Measurements from ENCODE around the gene GJA3.

GJA3 gene

DNA sequence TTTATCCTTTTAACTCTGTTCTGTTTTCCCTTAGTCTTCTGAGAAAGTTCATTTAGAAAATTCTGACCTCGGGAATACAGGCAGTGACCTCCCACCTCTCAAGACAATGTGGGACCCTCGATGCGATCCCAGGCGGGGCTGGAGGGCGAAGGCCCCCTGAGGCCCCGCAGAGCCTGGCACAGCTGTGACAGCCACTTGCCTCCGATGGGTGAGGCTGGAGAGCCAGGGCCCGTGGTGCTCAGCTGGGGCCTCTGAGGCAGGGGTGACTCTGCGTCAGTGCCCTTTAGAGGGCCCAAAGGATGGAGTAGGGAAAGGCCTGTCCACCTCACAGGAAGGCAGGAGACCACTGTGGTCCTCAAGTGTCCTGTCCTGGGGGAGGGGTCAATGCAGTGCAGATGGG, 10.3 kb downstream of the GJA3 start:
- no peak for ATAC-seq

DNA sequence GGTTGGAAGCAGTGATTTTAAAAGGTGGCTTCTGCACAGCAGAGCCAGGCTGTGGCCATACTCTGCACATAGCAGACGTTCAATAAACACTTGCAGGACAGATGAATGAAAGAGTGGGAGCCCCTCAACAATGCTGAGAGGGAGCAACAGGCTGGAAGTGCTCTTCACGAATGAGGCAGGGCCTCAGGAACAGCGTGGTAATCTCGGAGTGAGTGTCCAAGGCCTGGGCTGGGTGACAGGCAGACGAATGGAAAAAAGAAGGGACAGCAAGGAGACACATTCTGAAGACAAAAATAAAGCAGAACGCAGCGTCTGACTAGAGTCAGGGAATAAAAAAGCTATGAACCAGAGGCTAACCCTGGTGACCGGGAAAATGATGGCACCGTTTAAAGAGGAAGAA, 11.1 kb downstream of the GJA3 start:
- no peak for ATAC-seq

DNA sequence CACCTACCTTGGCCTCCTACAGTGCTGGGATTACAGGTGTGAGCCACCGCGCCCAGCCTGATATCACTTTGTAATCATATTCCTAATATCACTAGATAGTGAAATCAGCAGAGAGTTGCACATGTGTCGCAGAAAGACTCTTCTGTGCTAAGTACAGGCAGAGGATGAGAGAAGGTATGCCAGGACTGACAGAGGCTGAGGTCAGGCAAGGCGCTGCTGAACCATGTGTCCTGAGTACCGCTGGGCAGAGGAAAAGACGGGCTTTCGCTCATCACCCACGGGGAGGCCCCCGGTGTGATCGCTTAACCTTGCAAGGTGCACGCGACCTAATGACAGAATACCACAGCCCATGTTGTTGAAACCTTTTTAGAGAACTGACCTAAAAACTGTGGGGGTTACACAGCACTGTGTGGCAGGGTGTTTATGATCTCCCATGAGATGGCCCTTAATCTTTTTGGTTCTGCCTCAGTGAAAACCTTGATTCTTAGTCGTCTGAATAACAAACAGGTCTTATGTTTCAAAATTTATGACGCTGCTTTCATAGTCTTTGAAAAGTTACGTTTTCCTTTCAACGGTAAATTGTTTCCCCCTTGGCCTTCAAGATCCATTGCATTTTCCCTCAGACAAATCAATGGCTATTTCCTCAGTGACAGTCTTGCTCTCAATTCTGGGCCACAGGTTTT, 12.2 kb downstream of the GJA3 start:
- ATAC-seq: no peak

- ATAC-seq: no peak
Observed at GRCh38 chr13:20146381-20146780, 14.5 kb downstream of the GJA3 start.

DNA sequence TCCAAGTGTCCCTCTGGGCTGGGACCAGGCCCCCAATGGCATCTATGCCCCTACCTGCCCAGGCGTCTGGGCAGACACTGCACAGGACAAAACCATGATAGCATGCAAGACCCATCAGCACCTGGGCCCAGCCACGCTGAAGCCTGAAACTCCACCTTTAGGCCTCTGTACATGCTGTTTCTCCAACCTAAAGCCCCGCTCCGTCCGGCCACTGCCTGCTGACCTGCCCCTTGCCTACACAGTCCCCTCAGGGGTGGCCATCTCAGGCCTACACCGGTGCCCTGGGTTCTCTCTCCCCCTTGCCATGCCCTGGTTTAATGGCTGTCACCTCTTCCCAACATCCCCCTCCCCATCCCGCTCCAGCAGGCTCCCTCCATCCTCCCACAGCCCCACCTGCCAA, 15.3 kb downstream of the GJA3 start:
- no peak for ATAC-seq

- ATAC-seq: no peak
Observed at GRCh38 chr13:20144141-20144850, 16.6 kb downstream of the GJA3 start.

DNA sequence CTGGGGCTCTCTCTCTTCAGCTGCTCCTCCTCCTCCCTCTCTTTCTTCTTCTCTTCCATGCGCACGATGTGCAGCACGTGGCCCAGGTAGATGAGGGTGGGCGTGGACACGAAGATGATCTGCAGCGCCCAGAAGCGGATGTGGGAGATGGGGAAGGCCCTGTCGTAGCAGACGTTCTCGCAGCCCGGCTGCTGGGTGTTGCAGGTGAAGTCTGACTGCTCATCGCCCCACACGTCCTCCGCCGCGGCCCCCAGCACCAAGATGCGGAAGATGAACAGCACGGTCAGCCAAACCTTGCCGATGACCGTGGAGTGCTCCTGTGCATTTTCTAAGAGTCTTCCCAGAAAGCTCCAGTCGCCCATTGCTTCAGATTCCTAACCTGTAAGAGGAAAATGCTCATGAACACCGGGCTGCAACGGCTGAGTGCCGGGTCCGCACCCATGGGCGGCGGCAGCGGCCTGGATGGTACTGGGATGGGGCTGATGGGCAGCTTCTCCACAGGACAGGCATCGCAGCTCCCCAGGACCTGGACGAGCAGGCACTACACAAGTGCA, 17.8 kb downstream of the GJA3 start:
- ATAC-seq: no peak

GRCh38 chr13:20142023-20142926, 18.6 kb downstream of the GJA3 start:
- ATAC-seq: no peak

DNA sequence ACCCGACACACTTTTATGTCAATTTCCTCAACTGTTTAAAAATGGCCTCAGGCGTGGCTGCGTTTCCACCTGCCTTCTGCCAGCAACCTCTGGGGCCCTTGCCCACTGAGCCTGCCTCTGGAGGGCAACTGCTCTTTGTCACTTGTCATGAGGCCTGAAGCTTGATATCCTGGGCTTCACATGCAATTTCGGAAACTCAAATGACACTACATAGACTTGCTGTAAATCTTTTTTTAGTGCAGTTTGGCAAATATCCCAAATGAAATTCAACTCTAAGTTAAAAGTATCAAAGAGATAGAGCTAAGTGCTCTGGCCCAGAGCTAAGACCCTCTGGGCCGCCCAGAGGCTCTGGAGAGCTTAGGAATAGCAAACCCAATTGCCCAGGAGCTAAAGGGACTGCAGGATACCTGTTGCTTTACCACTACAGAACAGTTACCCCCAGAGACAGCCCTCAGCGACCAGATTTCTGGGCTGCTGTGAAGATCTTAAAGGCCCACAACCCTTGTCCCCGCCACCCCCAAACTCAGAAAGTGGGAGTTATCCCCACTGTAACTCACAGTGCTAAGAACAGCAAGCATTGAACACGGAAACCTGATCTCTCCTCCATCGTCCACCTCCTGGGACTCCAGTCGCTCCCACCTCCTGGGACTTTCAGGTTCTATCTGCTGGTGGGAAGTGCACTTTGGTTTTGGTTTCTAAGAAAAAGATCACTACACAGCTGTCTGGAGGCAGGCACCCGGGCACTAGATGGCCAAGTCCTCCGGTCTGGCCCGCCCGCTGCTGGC, 19.4 kb downstream of the GJA3 start:
- ATAC-seq: no peak

GRCh38 chr13:20140487-20140886, 20.4 kb downstream of the GJA3 start:
- ATAC-seq: no peak

- no peak for ATAC-seq
Observed at GRCh38 chr13:20137875-20138274, 23.0 kb downstream of the GJA3 start.

DNA sequence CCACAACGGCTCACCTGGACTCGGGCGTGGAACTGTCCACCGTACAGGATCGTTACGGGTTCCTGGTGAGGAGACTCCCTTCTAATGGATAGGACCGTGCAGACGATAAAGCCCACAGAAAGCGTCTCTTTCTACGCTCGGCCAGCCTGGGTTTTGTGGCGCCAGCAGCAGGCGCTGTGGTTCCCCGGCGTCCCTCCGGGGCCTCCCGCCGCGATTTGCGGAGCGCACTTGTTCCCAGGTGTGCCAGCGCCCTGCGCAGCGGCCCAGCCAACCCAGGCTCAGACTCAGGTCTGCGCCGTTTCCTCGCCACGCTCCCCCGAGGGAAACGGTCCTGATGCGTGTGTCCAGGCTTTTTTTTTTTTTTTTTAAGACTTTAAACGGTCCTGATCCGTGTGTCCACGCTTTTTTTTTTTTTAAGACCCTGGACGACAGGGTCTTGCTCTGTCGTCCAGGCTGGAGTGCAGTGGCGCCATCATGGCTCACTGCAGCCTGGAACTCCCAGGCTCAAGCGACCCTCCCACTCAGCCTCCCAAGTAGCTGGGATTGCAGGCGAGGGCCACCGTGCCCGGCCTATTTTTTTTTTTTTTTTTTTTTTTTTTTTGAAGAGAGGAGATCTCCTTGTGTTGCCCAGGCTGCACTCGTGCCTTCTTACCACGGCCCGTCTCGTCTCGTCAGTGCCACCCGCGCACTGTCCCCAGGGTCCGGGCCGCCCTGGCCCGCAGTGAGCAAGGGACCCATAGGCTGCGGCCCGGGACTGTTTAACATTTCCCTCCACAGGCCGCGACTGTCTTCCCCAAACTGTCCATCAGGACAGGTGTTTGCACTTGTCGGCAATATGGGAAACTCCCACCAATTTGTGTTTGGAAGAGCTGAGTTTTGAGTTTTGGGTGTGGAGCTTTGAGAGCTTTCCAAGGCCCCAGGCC, 23.8 kb downstream of the GJA3 start:
- ATAC-seq: peak in 1 of 2 donors; percentile 60

DNA sequence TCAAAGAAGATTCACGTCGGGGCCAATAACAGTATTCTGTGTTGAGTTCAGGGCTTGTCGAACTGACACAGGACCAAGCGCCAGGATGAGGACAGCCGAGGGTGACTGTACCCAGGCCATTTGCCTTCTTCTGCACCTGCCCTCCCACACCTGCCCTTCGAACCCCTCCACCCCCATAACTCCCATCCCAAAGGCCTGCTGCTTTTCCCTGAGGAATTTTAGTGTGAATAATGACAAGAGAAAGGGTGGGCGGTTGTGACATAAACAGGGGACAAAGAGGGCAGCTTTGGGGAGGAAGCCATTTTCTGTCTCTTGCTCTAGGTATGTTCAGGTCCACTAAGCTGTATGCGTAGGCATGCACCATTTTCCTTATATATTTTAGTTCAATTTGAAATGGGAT, 26.1 kb downstream of the GJA3 start:
- no peak for ATAC-seq

- ATAC-seq: no peak
Observed at GRCh38 chr13:20132052-20132634, 28.7 kb downstream of the GJA3 start.

DNA sequence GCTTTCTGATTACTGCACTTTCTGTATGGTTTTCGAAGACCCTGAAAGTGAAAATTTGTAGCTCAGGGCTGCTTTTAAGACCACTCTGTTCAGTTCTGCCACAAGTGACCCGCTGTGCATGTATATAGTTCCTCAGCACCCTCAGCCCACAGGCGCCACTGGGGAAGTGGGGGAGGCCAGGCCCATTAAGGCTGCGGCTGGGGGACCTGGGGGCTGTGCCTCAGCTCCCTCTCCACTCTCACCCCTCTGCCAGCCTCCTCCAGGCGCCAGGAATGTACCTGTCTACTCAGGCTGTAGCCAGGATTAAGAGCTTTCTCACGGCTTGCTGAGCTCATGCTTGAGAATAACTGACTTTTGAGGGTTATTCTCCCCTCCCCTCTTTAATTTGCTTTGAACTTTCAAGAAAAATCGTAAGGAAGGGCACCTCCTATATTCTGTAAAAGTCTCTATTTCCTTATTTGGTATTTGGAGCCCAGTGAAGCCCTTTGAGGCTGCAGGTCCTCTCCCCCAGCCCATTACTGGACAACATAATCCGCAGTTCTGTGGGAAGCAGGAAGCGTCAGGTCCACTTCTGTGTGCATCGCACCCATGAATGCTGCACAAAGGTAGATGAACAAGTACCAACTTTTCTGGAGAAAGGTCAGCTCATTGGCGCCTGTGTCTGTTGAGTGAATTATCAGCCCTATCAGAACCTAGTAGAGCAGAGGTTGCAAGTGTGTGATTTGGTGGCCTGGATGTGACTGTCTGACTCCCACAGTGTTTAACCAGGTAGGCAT, 29.6 kb downstream of the GJA3 start:
- ATAC-seq: no peak

DNA sequence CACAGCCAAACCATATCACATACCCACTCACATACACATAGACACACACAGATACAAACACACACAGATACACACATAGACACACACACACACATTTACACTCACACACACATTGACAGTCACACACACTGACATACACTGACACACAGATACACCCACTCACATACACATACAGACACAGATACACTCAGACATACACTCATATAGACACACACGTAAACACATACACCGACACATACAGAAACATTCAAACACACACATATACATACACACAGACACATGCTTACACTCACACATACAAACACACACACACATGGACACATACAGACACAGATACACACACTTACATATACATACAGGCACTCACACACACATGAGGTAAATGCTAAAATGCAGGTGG, 30.2 kb downstream of the GJA3 start:
- ATAC-seq: no peak

GRCh38 chr13:20130012-20130411, 30.8 kb downstream of the GJA3 start:
- peak; percentile 23 to 30 for ATAC-seq

DNA sequence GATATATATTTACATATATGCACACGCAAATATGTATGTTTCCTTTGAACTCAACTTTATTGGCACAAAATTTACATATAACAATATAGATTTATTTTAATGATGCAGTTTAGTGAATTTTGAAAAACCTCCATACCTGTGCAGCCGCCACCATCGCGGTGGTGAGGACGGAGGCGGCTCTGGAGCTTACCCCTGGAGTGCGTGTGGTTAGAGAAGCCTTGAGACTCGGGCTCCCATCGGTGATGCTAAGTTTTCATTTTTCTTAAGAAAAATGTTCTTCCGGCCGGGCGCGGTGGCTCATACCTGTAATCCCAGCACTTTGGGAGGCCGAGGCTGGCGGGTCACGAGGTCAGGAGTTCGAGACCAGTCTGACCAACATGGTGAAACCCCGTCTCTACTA, 31.8 kb downstream of the GJA3 start:
- no peak for ATAC-seq

DNA sequence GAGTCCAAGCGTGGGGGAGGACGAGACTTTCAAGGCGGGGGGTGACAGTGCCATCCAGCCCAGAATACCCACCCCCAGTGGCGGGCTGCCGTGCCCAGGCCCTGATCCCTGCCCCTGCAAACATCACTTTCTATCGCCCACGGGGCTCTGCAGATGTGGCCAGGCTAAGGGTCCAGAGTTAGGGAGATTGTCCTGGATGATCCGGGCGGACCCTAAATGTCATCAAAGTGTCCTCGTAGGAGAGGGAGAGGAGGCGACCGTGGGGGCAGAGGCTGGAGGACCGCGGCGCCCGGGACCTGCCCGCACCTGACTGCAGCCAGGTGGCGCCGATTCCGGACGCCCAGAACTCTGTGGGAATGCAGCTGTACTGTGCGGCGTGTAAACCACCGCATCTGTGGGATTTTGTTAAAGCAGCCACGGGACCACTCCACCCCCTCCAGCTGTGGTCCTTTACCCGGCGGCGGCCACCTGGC, 32.4 kb downstream of the GJA3 start:
- peak in 1 of 2 donors; percentile 12 for ATAC-seq

Measured in activated CD4-positive, CD25-positive, alpha-beta regulatory T cell treated with anti-CD3 and anti-CD28 coated beads, Interleukin-2, amount 50 U/mL, for 24 hours (primary cell).